ENCODE measurements around the gene BMPER. TPM values are rescaled to one million over a fixed set of nuclear protein-coding genes. Genes with fewer than 3 reads are reported as not detected.

BMPER gene
- polyA plus RNA-seq, 1 of the 3 experiments (the other 2 are of a cell fraction), result 20.0 TPM

- TF ChIP-seq REST (IDR thresholded peaks at IDR 0.05; ENCODE audit: low read depth, low read length) (no peak), FOSL2 (IDR thresholded peaks at IDR 0.05; ENCODE audit: borderline replicate concordance, low read depth) (peak; percentile 70; the same call in 1 of the 2 replicates), NFIC (IDR thresholded peaks at IDR 0.05; ENCODE audit: borderline replicate concordance) (peak; percentile 77; the same call in 1 of the 2 replicates), IRF3 (IDR thresholded peaks at IDR 0.05; ENCODE audit: low read depth, low read length) (no peak), GABPA (IDR thresholded peaks at IDR 0.05; ENCODE audit: low read depth) (no peak), TAF1 (IDR thresholded peaks at IDR 0.05; ENCODE audit: borderline replicate concordance, low read depth, low read length) (no peak), RAD21 (IDR thresholded peaks at IDR 0.05; ENCODE audit: low read length) (no peak), YY1 (IDR thresholded peaks at IDR 0.05; ENCODE audit: low read depth) (no peak), EP300 (IDR thresholded peaks at IDR 0.05; ENCODE audit: borderline replicate concordance in 1 of 2, low read depth in 1 of 2, low read length in 1 of 2) (peak in 1 of 2 experiments; percentile 68; a peak in 1 of 4 replicates), TEAD4 (IDR thresholded peaks at IDR 0.05; ENCODE audit: borderline replicate concordance, insufficient read depth) (peak; percentile 43; the same call in 1 of the 2 replicates), GATA2 (CRISPR knock-in tag; IDR thresholded peaks at IDR 0.05) (no peak), JUND (IDR thresholded peaks at IDR 0.05) (peak; percentile 82), SIN3A (IDR thresholded peaks at IDR 0.05; ENCODE audit: borderline replicate concordance, low read depth, low read length) (0 out of 2 replicates have a peak, but pooled peaks have one; percentile 22), EZH2phosphoT487 (IDR thresholded peaks at IDR 0.05; ENCODE audit: borderline replicate concordance, low read depth) (no peak), TCF12 (IDR thresholded peaks at IDR 0.05) (peak; percentile 89), USF1 (IDR thresholded peaks at IDR 0.05; ENCODE audit: borderline replicate concordance, low read depth) (peak; percentile 68; the same call in 1 of the 2 replicates)
- TF ChIP-seq, protein P1, sequence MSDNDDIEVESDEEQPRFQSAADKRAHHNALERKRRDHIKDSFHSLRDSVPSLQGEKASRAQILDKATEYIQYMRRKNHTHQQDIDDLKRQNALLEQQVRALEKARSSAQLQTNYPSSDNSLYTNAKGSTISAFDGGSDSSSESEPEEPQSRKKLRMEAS (IDR thresholded peaks at IDR 0.05; ENCODE audit: low read depth), result peak; percentile 96
Measured at GRCh38 chr7:34096198-34096651, 190.9 kb downstream of the BMPER start (continued).
